Activated CD8-positive, alpha-beta memory T cell treated with anti-CD3 and anti-CD28 coated beads for 1 hour (primary cell): ENCODE results near the gene CCL11.

ENCODE experiments used
- DNase-seq, 2 donors: peaks; one replicate each; pipeline ENCODE4 v3.0.0-alpha.2; 2020; ENCODE audit warnings: low read depth in 1 of 2; ENCODE audit errors: extremely low read depth in 1 of 2

The CCL11 gene

GRCh38 chr17:34255841-34256240, 29.7 kb upstream of the CCL11 start:
- no peak for DNase-seq

GRCh38 chr17:34257299-34257985, 28.1 kb upstream of the CCL11 start:
- no peak for DNase-seq

GRCh38 chr17:34257986-34258326, 27.6 kb upstream of the CCL11 start:
- no peak for DNase-seq

GRCh38 chr17:34259146-34259545, 26.4 kb upstream of the CCL11 start:
- no peak for DNase-seq

- DNase-seq = no peak
These were observed 24.7 kb upstream of the CCL11 start for GRCh38 chr17:34260861-34261260.

GRCh38 chr17:34261568-34262337, 23.8 kb upstream of the CCL11 start:
- DNase-seq = no peak

GRCh38 chr17:34265711-34266110, 19.8 kb upstream of the CCL11 start:
- no peak for DNase-seq

GRCh38 chr17:34269969-34270368, 15.6 kb upstream of the CCL11 start, which contains the start of gene CCL7:
Gene CCL7 (plus strand): TSS chr17:34270221. CDS start chr17:34270291, 70 bp downstream.
- no peak for DNase-seq

- DNase-seq = no peak
These were observed 9.7 kb upstream of the CCL11 start for GRCh38 chr17:34275881-34276280.

- DNase-seq = no peak
These were observed 8.7 kb upstream of the CCL11 start for GRCh38 chr17:34276826-34277225.

GRCh38 chr17:34283571-34283970, 2.0 kb upstream of the CCL11 start:
- no peak for DNase-seq

GRCh38 chr17:34287875-34288274, 2.3 kb downstream of the CCL11 start:
- no peak for DNase-seq

- DNase-seq = no peak
These were observed 5.0 kb downstream of the CCL11 start for GRCh38 chr17:34290586-34290985.

GRCh38 chr17:34291721-34292348, 6.3 kb downstream of the CCL11 start:
- DNase-seq = no peak

GRCh38 chr17:34299027-34299426, 13.5 kb downstream of the CCL11 start:
- DNase-seq = no peak

GRCh38 chr17:34299956-34300577, 14.5 kb downstream of the CCL11 start:
- DNase-seq = no peak

GRCh38 chr17:34300652-34301370, 15.3 kb downstream of the CCL11 start:
- no peak for DNase-seq

- DNase-seq = no peak
These were observed 16.4 kb downstream of the CCL11 start for GRCh38 chr17:34301986-34302385.

GRCh38 chr17:34302636-34303035, 17.1 kb downstream of the CCL11 start:
- DNase-seq = no peak

- no peak for DNase-seq
These were observed 18.1 kb downstream of the CCL11 start for GRCh38 chr17:34303606-34304005.

- no peak for DNase-seq
These were observed 19.5 kb downstream of the CCL11 start for GRCh38 chr17:34305061-34305460.
